HG02763 (cell line): ENCODE results near the gene PIP4K2A.
"Not testable (repeated sequence)": the region's sequence is repeated elsewhere in the genome, so short reads cannot be mapped to it uniquely, and the experiment has no call there.

Experiments used
- ATAC-seq: cut with Tn5 transposase; IDR thresholded peaks from one replicate; pipeline ENCODE4 v1.9.1; 2021; ENCODE audit warnings: mild to moderate bottlenecking, moderate library complexity; ENCODE audit not compliant: unreplicated experiment

PIP4K2A gene

GRCh38 chr10:22719406-22720042 lies 5.1 kb upstream of the PIP4K2A start:
- ATAC-seq: no peak

- not testable (repeated sequence) for ATAC-seq
Observed at GRCh38 chr10:22718659-22719058, 4.3 kb upstream of the PIP4K2A start.

DNA sequence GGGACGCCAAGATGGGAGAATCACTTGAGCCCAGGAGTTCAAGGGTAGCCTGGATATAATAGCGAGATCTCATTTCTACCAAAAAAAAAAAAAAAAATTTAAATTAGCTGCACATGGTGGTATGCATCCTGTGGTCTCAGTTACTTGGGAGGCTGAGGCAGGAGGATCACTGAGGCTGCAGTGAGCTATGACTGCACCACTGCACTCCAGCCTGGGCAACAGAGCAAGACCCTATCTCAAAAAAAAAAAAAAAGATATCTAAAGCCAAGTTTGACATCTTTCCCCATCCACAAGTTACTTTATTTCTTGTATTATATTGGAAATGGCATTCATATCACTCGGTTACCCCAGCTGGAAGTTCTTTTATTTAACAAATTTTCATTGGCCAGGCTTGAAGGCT lies 3.4 kb upstream of the PIP4K2A start:
- ATAC-seq: no peak

DNA sequence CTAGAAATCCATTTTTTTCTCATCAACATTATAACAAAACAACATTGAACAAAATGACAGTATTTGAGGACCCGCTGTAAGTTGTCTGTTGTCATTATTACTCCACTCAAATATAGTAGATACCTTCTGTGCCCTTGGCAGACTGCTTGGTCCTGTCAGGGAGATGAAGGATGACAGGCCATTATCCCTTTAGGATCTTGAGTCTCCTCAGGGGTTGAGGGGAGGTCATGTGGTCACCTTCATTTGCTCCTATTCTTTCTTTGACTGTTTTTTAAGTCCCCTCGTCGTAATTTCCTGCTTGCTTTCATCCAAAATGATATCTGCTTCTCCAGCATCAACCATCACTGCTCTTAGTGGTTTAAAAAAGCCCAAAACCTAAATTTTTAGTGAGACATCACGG lies 2.6 kb upstream of the PIP4K2A start:
- ATAC-seq: no peak

GRCh38 chr10:22715290-22715625 lies 880 bp upstream of the PIP4K2A start:
- ATAC-seq: no peak

DNA sequence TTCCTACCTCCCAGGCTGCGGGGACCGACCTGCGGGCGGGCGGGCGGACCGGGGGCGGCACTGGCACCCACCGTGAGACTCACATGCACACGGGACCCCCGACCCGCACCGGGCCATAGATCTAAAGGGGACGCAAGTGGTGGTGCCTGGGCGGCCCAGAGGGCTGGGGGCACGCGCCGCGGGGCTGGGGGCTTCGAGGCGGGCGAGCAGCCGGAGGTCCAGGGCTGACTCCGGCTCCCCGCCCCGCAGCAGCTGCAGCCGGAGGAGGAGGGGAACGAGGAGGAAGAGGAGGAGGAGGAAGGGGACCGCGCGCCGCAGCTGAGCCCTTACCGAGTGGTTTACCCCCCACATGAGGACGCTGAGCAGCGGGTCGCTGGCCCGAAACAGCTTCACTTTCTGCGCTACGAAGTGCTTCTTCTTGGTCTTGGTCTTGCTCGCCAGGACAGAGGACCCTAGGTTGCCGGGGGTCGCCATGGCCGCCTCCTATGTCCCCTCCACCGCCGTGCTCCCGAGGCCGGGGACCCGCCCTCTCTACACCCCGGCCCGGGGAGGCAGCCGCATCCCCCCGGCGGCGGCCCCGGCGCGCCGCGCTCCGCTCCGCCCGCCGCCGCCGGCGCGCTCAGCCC lies 412 bp downstream of the PIP4K2A start:
- peak; percentile 25 for ATAC-seq

- ATAC-seq: no peak
Observed at GRCh38 chr10:22712956-22713852, 1.2 kb downstream of the PIP4K2A start.

DNA sequence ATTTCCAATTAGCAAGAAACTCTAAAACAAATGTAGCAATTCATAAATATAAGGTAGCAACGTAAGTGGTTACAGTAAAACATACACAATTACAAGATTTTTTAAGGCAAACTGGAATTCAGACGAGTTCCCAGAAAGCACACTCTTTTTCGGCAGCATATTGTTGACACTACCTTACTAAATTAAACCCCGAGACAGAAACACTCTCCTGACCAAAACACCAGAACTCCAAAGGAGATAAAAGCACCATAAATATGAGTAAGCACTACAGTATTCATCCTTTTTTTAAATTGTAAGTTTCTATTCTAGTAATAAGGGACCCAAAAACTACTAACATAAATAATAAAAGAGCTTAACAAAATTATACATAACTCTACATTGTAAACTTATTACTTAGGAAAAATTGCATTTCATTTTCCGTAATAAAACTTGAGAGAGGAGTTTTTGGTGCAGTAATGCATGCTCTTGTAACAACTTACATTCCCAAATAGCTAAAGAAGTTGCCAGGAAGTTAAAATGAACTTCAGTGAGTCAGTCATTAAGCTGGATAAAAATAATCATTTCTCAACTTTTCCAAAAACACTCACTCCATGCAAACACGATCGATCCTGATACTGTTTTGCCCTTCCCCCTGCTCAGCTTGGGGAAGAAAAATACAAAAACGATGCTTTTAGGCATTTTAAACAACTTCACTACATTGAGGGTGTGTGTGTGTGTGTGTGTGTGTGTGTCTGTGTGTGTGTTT lies 2.0 kb downstream of the PIP4K2A start:
- no peak for ATAC-seq

GRCh38 chr10:22711373-22711772 lies 3.0 kb downstream of the PIP4K2A start:
- ATAC-seq: no peak

DNA sequence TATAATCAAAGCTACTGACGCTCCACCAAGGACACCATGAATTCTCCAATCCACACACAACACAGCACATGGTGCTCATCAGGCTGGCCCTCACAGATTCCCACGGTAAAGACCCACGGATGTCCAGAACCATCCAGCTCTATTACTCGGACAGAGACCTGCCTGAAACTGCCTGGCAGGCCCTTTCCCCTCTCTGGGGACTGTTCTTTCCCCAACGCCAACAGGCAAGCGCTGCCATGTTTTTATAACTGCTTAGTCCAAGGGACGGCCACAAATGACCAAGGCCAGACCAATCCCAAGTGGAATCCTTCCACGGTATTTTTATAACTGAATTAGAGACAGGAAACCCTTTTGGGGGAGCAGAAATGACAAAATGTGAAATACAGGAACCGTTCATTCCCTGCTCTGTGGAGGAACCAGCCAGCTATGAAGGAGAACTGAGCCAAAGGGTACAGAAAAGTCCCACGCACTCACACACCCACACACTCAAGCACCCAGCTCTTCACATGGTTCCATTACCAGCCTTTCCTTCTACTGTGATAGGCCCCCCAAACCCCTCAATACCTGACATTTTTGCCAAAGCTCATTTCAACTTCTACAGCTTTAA lies 4.1 kb downstream of the PIP4K2A start:
- ATAC-seq: no peak

GRCh38 chr10:22708772-22709171 lies 5.6 kb downstream of the PIP4K2A start:
- ATAC-seq: no peak

GRCh38 chr10:22705527-22705926 lies 8.9 kb downstream of the PIP4K2A start:
- ATAC-seq: no peak

DNA sequence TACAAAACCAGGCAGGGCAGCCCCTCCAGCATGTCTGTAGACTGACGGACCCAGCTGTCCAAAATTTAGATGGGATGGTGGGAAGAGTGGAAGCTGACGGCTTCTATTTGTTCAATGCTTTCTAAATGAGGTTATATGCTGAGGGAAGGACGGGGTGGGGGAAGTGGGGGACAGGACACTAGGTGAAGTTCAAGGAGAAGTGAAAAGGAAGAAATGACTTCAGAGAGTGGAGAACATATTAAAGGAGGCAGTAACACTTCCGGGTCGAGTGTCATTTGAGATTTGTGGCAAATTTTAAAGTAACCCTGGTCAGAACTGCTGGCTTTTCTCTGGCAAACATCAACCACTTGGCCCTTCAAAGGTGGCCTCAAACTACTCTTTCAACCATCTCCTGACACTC lies 9.4 kb downstream of the PIP4K2A start:
- ATAC-seq: no peak

DNA sequence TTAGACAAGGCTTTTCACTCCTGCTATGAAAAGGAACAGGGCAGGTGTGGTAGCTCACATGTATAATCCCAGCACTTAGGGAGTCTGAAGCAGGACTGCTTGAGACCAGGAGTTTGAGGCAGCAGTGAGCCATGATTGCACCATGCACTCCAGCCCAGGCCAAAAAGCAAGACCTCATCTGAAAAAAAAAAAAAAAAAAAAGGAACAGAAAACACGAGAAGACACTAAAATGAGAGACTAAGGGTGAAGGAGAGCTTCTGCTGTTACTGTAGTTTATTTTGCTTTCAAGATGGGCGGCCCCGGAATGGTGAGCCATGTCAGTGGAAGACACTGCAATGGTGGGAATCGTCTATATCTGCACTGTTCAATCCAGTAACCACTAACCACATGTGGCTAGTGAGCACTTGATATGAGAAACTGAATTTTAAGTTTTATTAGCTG lies 9.9 kb downstream of the PIP4K2A start:
- ATAC-seq: no peak

DNA sequence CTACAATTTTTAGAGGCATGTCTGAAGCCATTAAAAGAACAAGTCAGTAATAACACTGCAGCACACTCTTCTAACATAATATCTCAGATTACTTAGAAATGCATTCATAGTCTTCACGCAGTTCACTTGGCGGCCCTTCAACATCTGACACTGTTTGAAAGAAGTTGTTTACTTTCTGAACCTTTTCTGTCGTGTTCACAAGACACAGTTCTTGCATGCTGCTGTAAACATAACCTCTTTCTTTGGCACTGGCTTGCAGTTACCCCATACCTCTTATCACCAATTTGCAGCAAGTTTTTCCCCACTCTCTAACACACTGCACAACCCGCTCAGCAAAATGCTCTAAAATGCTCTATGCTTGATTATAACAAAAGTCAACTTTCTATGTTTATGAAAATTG lies 12.0 kb downstream of the PIP4K2A start:
- no peak for ATAC-seq

- no peak for ATAC-seq
Observed at GRCh38 chr10:22701132-22701826, 13.1 kb downstream of the PIP4K2A start.

DNA sequence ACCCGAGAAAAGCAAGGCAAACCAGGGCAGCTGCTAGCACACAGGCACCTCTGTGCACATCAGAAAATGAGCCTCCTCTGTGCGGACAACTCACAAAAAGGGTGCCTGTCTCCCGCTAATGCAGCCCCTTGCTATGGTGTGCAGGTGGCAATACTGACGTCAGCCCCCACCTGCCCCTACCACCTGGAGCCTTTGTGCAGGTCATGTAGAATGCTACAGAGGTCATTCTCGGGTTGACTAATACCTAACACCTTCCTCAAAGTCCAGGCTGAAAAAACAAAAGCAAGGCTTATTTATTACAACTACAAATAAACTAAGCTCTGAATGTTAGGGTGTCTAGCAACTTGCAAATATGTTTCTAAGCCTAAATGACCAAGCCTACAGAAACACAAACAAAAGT lies 13.9 kb downstream of the PIP4K2A start:
- ATAC-seq: no peak

DNA sequence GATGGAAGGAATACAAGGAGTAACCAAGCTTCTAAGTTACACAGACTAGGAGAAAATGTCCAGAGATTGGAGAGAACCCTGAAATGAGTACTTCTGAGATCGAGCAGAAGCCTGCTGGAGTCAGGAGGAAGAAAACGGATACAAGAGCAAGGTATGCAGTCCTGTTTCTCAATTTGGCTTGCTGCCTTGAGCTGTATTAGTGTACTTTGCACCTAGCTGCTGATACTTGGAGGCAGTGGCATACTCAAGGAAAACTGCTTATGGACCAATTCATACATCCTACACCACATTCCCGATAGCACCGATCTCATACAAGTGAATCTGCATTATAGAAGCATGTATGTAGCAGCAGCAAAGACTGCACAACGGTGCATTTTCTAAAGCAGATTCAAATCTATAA lies 14.4 kb downstream of the PIP4K2A start:
- ATAC-seq: no peak

GRCh38 chr10:22698941-22699440 lies 15.4 kb downstream of the PIP4K2A start:
- ATAC-seq: no peak

GRCh38 chr10:22697800-22698199 lies 16.6 kb downstream of the PIP4K2A start:
- no peak for ATAC-seq
